ENCODE data around the gene KIAA0319L.
"Not testable (repeated sequence)": the region's sequence is repeated elsewhere in the genome, so short reads cannot be mapped to it uniquely, and the experiment has no call there.

Gene KIAA0319L

DNA sequence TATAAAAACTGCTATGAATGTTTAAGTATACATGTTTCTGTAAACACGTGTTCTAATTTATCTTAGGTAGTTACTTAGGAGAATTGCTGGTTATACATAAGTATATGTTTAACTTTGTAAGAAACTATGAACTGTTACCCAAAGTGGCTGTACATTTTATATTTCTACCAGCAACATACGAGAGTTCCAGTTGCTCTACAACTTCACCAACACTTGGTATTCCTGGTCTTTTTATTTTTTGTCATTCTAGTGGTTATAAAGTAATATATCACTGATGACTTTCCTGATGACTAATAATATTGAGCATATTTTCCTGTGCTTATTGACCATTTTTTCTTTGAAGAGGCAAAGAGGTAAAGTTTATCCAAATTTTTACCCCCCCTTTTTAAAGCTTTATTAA lies 76.0 kb downstream of the KIAA0319L start:
- DNase-seq: no peak

DNA sequence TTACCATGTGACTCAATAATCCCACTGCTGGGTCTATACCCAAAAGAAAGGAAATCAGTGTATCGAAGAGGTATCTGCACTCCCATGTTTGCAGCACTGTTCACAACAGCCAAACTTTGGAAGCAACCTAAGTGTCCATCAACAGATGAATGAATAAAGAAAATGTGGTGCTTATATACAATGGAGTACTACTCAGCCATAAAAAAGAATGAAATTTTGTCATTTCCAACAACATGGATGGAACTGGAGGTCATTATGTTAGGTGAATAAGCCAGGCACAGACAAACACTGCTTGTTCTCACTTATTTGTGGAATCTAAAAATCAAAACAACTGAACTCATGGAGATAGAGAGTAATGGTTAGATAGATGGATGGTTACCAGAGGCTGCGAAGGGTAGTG lies 79.3 kb downstream of the KIAA0319L start:
- no peak for DNase-seq

DNA sequence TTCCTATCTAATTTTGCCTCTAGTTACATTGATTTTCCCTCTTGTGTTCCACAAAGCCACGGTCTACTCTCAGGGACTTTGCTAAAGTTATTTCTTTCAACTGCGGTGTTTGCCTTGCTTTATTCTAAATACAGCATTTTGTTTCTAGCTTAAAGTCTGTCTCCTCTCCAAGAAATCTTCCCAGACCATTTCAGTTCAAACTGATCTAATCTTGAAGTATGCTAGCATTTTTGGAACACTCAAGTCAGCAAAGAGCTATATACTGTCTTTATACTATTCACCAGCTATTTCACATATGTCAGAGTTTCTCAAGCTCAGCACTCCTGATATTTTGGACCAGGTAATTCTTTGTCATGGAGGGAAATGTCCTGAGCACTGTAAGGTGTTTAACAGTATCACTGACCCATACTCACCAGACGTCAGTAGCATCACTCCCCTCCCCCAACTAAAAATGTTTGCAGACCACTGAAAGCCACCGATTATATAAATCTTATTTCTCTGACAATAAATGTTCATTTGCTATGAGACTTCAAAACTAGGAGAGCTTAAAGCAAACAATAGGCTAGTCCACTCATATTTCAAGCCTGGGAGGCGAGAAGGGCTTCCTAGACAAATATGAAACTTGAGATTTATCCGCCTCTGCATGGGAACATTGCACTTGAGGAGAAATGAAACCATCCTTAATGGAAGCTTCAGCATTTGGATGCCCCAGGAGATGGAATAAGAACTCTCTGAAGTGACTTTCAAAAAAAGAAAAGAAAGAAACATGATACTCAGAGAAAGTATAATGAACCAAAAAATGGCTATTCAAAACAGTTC lies 81.1 kb downstream of the KIAA0319L start:
- no peak for DNase-seq

DNA sequence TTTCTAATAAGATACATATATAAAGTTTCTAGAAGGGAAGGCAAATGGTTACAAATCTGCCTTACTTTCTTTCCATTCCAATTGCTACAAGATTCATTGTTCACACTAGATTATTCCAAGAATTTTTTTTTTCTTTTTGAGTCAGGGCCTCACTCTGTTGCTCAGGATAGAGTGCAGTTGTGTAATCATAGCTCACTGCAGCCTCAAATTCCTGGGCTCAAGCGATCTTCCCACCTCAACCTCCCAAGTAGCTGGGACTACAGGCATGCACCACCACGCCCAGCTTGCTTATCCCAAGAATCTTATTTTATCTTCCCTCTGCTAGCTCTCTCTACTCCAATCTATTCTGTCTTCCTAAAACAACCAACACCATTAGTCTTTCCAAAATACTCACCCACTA lies 81.8 kb downstream of the KIAA0319L start:
- DNase-seq: no peak

DNA sequence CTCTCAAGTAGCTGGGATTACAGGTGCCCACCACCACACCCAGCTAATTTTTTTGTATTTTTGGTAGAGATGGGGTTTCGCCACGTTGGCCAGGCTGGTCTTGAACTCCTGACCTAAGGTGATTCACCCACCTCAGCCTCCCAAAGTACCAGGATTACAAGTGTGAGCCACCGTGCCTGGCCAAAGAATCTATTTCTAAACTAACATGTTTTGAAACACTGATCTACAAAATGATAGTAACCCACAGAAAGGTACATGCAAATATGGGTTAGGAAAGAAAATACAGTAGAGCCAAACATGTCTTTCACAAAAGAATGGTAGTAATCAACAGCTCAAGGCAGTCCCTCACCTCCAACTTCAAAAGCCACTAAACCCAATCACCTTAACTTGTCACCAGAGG lies 84.0 kb downstream of the KIAA0319L start:
- not testable (repeated sequence) for DNase-seq

DNA sequence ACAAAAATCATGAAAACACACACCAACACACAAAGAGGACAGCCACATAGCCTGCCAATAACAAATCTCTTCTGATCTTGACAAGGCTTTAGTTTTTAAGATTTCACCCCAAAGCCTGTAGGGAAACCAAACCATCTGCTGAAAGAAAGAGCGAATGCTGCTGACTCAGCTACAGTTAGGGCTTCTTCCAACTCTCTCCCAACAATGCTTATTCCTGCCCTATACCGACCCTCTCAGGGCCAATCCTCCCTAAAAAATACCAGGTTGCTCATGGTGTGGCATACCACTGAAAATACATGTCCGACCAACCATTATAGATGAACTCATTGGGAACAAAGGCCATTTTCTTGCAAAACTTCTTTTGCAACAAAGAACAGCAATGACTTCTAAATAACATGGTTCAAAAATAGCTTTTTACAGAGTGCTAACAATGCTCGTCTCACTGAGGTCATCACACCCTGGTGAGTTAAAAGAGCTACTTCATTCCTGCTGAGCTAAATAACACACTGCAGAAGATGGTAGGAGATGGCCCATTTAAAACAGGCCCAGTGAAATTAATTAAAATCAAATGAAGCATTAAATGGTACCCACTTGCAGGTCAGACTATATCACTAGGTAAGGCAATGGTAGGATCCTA lies 86.1 kb downstream of the KIAA0319L start:
- no peak for DNase-seq

DNA sequence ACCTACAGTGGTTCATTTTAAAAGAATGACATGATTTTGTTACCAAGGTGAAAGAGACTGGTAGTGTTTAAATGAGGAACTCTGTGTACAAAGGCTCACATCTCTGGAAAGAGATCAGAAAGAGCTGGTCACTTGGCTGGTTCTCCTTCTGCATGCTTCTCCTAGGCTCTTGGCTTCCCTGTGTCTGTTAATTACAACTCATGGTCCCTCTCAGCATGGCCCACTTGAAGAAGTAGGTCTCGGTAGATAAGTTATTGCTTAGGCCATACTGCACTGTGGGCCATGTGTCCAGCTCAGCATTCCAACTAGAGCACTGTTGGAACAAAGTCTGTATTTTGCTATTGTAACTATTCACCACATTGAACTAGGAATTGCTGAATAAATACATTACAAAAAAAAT lies 91.1 kb downstream of the KIAA0319L start:
- DNase-seq: no peak

DNA sequence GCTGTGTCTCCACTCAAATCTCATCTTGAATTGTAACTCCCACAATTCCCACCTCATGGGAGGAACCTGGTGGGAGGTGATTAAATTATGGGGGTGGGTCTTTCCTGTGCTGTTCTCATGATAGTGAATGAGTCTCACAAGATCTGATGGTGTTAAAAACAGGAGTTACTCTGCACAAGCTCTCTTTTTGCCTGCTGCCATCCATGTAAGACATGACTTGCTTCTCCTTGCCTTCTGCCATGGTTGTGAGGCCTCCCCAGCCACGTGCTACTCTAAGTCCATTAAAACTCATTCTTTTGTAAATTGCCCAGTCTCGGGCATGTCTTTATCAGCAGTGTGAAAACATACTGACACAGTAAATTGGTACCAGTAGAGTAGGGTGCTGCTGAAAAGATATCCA lies 93.5 kb downstream of the KIAA0319L start:
- DNase-seq: not testable (repeated sequence)

DNA sequence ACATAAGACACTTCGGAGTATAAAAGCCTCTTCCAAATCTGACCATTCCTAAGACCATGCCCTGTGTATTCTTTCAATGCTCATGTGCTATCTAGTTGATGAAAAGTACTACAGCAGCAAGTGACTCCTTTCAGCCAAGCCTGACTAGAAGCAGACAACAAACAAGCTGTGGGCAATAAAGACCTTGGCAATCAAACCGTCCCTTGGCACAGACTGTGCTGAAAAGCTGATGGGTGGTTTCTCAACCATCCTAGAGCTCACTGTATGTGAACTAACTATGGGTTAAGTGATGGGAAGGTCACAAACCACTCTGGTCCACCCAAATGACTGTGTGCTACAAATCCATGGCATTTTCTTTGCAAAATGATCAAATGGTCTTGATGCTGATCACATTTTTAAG lies 94.0 kb downstream of the KIAA0319L start:
- no peak for DNase-seq

DNA sequence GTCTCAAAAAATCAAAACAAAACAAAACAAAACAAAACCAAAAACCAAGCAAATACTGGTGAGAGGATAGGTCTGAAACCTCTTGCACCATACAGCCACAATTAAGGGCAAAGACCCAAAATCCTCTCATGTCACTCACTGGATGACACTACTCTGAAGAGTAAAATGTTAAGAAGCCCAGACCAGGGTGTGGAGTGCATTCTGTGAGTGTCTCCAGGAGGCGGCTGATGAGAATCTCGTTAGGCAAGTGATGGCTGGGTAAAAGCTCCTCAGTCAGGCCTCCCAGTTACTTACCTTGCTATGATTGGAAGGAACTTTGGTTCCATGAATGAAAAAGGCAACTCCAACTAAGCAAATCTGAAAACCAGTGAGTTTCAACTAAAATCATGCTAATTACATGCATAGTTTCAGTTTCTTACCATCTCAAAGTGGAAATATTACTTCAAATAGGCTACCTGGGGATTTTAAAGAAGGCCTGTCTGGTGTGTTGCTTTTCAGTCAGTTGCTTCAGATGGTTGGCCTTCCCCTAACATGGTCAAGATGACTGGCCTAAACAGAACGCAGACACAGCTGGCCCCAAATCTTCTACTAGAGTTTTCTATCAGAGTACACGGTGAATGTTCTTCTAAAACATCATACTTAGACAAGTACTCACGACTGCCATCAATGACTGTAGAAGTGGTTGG lies 95.1 kb downstream of the KIAA0319L start:
- DNase-seq: no peak

DNA sequence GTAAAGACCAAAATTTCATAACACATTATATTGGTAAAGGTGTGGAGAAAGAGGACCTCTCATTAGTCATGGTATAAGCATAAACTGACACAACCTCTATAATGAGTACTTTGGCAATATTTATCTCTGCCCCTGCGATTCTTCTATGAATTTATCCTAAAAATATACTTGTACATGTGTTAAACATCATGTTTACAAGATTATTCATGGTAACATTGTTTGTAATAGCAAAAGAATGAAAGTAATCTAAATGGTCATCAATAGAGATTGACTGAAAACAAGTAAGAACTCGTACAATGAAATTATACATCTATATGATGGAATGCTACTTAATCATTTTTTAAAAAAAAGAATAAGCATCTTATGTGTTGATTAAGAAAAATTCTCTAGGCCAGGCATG lies 96.4 kb downstream of the KIAA0319L start:
- no peak for DNase-seq

DNA sequence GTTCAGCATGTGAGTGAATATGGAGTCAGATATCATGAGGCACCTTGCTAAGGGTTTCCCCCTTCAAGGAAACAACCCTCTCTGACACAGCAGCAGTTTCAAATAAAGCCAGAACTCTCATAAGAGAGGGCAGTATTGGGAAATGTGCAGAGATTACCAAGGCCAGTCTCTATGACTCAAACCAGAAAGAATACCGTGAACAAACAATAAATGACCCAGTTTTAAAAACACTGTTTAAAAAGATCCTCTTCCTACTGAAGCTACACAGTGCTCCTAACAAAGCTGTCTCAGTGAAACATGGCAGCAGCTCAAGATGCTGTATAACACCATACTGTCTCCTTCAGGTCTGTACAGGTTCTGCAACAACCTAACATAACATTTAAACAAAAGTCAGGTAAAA lies 102.6 kb downstream of the KIAA0319L start:
- no peak for DNase-seq

DNA sequence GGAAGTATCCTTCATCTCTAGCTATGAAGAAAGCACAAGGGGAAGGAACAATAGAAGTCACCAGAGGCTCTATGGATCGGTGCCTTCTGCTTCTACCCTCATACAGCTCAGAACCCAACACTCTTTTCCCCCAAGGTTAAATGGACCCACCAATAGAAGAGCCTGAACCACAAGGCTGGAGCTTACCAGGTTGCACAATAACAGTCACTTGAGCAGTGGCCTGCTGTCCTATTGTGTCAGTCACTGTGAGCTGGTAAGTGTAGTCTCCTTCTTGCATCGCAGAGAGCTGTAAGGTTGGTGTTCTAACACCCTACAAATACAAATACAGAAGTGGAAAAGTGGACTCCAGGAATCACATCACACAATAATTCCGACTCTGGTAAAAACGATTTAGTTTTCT lies 103.0 kb downstream of the KIAA0319L start:
- no peak for DNase-seq

DNA sequence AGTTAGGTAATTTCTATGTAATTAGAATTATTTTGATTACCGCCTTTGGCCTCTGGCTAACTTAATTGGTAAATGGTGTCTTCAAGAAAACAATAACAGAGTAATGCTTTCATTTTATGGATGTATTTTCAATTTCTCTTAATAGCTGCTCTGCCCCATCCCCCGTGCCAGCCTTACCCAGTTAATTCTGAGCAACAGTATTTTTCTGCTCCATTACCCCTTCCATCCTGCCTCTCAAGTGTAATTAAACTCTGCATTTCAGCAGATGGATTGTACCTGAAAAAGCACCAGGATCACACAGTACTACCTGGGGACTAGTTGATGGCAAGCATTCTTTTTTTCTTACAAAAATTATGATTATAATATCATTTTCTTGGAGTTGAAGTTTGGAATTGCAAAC lies 104.2 kb downstream of the KIAA0319L start:
- no peak for DNase-seq

DNA sequence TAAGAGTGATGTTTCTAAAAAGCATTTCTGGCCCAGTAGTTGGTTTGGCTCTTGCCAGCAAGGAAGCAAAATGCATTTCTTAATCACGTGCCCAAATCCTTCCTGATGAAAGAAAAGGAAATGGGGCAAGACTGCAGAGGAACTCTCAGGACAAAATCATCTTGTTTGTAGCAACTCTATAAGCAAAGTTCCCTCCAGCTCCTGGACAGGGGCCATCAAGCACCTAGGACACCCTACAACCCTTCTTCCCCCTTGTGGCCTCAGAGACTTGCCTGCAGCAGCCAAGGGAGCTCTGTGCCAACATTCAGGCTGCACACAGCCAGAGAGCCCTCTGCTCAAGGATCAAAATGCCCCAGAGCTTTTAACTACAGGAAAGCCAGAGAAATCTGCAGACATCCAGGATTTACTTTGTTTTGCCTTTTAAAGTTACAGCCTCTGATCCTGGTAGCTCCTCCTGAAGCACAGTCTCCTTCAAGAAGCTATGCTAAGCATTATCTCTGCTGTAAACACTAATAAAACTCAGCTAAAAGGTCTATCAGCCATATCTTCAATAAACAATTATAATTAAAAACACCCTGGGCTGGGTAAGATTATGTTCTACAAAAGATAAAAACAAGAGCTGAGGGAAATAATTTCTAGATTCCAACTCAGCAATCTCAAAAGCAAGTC lies 105.0 kb downstream of the KIAA0319L start:
- DNase-seq: peak in 1 of 2 donors; percentile 13

DNA sequence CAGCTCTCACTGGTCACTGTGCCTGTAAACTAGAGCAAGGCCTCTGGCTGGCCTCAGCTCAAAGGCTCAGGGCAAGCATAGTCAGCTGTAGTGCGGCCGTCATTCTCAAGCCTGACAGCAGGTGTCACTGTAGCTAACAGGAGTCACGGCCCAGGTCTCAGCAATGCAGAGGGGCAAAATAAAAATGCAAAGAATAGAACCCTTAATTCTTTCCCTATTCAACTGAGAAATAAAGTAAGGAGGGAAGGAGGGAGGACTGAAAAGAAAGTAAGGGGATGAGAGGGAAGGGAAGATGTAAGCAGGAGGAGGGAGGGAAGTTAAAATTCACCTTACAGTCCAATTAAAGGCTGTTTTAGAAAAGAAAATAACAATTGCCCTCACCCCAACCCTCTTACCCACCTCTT lies 106.1 kb downstream of the KIAA0319L start:
- DNase-seq: peak; percentile 72 to 79

DNA sequence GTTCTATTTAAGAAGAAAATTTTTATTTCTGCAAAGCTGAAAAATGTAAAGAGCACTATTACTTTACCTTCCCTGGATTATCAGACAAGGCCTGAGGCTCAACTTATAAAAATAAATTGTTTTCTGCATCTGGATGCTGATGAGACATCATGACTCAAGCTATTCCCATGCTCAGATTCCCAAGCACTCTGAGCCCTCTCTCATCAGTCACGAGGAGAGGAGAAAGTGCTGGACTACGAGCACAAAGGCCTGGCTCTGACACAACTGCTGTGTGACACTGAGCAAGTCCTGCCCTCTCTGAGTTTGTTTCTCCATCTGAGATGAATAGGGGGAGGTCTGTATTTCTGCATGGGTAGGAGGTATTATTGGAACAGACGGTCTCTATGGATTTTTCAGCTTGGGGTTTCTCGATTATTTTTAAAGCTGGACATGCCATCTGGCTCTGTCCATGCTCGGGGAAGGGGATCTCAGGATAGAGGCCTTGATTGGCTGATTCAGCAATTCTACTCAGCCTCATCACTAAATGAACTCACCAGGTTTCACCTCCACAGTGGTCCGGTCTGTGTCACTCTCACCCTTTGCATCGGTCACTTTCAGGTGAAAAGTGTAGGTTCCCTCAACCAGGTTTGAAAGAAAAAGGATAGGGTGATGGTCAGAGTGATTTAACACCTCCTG lies 107.7 kb downstream of the KIAA0319L start:
- no peak for DNase-seq

DNA sequence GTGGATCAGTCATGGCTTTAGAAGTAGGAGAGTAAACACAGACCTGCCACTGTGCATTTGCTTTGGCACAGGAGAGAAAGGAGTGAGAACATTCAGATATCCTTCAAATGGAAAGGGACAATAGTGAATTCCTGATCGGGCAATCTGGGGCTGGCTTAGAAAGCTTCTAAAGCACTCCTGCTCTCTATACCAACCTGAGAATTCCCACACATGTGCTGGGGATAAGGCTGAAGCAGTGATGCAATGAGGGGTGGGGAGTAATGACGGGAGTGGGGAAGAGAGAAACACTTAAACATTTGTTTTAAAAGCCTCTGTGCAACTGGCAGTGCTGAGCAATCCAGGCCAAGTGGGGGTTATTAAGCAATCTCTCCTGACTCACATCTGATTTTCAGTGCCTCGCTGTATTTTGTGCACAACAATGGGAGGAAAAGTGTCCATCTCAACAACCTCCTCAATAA lies 108.8 kb downstream of the KIAA0319L start:
- DNase-seq: no peak

DNA sequence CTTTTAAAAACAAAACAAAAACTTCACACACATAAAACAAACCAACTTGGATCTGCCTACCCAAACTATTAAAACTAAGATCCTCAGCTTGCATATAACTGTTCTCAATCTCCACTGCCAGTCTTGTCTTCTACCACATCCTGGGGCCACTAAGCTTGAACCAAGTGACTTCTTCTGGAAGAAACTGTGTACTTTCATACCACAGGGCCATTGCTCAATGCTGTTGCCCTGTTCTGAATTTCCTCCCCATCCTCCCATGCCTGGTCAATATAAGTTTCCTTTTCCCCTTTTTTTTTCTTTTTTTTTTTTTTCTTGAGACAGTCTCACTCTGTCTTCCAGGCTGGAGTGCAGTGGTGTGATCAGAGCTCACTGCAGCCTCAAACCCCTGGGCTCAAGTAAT lies 109.9 kb downstream of the KIAA0319L start:
- no peak for DNase-seq

DNA sequence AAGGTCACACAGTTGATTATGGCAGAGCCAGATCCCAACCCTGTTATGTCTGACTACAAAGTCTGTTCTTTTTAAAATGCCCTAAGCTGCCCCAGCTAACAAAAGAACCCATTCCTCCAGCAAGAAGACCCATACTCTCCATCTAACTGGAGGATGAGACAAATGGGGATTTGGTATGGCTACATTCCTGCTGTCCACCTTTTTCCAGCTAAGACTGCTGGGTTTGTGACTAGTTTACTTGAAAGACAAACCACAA lies 112.8 kb downstream of the KIAA0319L start:
- DNase-seq: no peak

DNA sequence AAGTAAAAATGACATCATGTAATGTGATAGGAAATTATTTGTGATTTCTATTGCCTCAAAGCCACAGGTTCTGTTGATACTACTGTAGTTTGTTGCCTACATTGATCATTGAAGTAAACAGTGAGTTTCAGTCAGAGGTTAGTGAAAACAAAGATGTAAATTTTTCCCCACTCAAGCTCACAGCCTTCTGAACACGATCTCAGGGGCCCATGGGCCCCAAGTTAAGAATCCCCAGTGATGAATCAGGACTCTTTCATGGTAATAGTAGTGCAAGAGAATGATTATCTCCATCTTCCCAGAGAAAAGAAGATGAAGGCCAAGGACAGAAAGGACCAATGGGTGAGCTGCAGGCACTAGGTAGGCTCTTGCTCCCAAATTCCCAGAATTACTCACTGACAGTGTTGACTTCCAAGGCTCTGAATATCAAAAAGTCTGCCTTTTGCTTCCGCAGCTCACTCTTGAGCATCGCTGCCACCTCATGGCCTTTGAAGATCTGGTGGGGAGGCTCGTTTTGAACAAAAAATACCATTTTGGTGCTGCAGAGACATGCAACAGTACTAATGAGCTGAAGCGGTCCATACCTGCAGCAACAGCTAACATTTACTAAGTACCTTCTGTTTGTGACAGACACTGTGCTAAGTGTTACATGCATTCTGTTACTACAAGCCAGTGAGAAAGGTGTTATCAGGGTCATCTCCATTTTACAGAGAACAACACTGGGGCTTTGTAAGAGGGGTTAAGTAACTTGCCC lies 113.3 kb downstream of the KIAA0319L start:
- no peak for DNase-seq

DNA sequence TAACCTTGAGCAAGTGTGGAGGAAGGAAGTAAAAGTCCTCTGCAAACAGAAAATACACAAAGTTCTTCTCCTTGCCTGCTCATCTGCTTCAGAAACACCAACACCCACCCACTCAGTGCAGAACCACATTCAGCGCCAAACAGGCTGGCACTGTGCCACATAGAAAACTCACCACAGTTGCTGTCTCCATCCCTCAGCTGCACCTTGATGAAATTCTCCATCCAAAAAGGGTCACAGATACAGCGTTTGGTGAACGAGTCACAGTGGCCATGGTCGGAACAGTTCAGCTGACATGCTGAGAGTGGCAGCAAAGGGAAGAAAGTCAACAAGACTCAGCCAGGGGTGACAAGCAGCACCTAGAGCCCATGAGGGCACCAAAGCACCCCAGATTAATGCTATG lies 114.5 kb downstream of the KIAA0319L start:
- DNase-seq: no peak
